COLO829 (cell line): ENCODE measurements around the gene SASH3.
A peak's percentile ranks its signal among the peaks of the same experiment; 100 is the strongest.
"Not testable (repeated sequence)": the region's sequence is repeated elsewhere in the genome, so short reads cannot be mapped to it uniquely, and the experiment has no call there.

Experiments
- DNase-seq: peaks from one replicate; pipeline ENCODE4 v3.0.0; 2012; ENCODE audit warnings: low spot score

The SASH3 gene

DNA sequence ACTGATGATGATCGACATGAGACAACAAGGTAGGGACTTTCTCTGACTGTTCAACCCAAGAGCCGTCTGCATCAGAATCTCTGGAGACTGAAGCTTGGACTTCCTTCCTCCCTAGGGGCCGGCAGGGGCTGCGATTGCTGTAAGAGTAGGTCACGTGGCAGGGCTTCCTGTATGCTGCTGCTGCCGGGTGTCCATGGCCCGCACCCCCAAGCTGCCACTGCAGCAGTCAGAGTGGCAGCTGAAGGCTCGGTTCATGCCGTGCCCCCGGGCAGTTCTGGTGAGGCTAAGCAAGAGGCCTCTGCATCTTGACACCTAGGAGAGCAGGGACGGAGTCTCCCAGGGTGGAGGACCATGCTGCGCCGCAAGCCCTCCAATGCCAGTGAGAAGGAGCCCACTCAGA is at the start of gene SASH3:
TSS of gene SASH3 (plus strand) at position 203 of the 400 bp plus-strand sequence. CDS start at position 352, 149 bp downstream.
- no peak for DNase-seq

DNA sequence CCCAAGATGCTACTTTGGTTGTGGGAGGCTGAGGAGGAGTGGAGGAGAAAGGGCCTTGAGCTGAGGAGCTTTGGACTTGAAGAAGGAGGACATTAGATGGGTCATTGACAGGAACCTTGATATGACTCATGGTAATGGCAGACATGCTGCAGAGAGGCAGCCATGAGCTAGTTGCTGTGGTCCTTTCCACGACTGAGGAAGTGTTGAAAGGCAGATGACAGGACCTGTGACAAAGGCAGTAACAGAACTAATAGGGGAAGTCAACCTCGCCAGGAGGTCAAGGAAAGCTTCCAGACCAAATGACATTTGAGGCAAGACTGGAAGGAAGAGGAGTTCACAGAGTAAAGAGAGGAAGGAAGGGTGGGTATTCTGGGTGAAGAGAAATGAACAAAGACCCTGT is 48.5 kb upstream of the SASH3 start:
- DNase-seq: no peak

DNA sequence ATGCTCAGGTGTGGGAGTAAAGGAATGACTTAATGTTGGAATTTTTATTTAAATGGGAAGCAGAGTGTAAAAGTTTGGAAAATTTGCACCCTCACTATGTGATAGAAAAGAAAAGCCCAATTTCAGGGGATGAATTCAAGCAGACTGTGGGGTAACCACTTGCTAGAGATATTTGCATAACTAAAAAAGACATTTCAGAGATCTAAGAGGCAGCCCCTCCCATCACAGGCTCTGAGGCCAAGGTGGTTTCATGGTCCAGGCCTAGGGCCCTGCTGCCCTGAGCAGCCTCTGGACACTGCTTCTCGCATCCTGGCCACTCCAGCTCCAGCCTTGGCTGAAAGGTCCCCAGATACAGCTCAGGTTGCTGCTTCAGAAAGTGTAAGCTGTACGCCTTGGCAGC is 46.9 kb upstream of the SASH3 start:
- DNase-seq: no peak

DNA sequence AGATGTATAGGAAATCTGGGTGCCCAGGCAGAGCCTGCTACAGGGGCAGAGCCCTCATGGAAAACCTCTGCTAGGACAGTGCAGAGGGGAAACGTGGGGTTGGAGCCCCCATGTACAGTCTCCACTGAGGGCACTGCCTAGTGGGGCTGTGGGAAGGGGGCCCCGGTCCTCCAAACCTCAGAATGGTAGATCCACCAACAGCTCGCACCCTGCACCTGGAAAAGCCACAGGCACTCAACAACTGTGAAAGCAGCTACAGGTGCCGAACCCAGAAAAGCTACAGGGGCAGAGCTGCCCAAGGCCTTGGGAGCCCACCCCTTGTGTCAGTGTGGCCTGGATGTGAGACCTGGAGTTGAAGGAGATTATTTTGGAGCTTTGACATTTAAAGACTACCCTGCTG is 46.4 kb upstream of the SASH3 start:
- no peak for DNase-seq

DNA sequence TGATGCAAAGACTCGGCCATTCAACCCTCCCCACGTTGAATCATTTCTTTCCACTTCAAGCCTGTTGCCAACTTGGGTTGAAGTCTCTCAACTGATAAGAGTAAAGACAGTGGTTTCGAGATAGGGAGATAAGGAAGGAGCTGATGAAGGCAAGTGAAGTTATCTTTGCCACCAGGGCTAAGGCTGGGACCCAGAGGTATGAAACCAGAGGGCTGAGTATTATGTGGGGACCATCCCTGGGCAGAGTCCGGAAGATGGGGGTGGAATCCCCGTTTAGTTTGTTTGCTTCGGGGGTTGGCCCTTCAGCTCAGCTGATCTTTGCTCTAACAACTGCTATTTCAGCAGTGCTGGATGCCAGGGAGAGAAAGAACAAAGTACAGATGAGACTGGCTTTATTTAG is 43.3 kb upstream of the SASH3 start:
- DNase-seq: no peak

DNA sequence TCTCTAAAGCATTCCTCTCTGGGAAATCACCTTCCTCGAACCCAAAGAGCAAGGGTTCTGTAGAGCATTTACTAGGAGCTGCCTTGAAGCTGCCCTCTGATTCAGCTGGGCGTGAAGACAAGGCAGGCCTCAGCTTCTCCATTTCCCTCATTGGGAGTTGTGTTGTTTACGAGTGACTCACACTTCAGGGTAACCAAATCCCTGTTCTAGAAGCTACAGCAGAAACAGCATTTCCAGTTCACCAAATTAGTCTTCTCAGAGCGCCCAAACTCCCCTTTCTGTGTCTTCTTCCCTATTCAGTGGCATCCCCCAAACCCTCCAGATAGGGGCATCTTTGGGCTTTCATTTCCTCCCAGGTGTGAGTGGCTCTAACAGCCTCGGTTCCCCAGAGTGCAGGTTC is 41.8 kb upstream of the SASH3 start:
- DNase-seq: no peak

DNA sequence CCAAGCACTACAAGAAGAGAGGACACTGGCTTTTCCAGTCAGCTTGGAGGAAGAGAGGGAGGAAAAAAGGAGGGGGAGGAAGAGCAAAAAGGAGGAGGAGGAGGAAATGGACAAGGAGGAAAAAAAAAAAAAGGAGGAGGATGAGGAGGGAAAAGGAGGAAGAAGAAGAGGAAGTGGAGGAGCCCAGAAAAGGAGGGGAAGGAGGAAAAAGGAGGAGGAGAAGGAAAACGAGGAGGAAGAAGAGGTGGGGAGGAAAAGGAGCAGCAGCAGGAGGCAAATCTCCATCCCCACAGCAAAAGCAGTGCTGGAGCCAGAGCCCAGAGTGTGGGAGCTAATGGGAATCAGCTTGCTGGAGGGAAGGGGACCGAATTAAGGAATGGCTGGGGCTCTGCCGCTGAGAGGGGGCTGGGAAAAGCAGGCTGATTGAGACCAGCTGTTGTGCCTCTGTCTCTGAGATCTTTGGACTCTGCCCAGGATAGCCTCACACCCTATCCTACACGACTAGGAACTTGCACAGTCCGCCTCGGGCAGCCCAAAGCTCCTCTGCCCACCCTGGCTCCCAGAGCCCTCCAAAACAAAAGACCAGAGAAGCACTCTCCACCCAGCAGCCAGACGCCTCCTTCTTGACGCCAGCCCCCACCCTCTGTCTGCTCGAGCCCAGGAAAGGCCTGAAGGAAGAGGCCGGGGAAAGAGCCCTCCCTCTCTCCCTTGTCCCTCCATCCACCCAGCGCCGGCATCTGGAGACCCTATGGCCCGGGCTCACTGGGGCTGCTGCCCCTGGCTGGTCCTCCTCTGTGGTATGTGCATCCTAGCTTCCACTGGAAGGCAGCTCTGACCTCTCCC is 41.1 kb upstream of the SASH3 start, which contains the start of gene XPNPEP2:
TSS of gene XPNPEP2 (plus strand) at position 514 of the 843 bp plus-strand sequence. CDS start at position 749, 235 bp downstream.
- no peak for DNase-seq

DNA sequence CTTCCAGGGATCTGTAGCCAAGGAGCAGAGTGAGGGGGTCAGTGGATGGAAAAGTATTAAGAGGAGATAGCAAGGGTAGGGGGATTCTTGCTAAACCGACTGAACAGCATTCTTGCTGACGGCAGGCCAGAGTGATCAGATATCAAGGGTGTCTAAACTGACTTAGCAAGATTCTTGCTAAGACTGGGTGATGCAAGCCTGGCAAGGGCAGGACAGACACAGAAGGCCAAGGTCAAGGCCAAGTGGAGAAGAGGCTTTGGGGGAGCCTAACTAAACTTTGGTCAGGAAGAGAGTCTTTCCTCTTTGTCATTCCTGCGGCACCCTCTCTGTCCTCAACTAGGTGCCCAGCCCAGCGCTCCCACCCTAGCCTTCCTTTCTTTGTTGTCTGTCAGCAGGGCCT is 40.2 kb upstream of the SASH3 start:
- DNase-seq: no peak

DNA sequence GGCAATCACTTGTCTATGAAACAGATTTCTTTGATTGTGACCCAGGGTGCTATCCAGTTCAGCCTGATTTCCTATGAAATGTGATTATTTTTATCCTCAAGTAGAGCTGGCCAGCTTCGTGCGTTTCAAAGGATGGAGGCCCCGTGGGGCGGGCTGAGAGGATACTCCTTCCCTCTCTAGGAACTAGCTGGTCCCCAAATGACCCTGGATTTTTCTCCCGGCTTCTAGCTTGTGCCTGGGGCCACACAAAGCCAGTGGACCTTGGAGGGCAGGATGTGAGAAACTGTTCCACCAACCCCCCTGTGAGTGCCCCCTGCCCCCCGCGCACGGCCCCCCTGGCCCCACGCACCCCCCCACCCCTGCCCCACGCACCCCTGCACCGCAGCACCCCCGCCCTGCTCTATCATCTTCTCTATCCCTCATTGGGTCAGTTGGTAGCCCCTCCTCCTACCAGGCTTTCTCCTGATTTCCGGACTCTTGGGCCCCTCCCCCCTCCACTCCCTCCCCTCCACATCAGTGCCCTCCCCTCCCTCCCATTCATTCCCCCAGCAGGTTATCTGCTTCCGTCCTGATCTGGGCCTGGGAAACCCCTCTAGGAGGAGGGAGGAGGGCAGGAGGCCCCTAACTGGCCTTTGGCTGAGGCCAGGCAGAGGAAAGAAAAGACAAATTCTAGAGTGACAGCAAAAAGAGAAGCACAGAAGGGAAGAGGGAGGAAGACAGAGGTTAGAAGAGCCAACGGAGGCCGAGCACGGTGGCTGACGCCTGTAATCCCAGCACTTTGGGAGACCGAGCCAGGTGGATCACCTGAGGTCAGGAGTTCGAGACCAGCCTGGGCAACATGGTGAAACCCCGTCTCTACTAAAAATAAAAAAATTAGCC is 37.6 kb upstream of the SASH3 start:
- DNase-seq: no peak

DNA sequence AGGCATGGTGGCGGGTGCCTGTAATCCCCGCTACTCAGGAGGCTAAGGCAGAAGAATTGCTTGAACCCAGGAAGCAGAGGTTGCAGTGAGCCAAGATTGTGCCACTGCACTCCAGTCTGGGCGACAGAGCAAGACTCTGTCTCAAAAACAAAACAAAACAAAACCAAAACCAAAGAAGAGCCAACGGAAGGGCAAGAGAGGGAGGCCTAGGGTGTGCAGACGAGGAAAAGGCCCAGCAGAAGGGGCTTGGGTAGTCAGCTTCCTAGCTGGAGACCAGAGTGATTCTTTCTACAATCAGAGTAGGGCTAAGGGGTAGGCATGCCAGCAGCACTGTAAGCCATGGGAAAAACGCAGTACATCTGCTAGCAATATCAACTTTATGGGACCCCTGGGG is 37.0 kb upstream of the SASH3 start:
- DNase-seq: not testable (repeated sequence)

DNA sequence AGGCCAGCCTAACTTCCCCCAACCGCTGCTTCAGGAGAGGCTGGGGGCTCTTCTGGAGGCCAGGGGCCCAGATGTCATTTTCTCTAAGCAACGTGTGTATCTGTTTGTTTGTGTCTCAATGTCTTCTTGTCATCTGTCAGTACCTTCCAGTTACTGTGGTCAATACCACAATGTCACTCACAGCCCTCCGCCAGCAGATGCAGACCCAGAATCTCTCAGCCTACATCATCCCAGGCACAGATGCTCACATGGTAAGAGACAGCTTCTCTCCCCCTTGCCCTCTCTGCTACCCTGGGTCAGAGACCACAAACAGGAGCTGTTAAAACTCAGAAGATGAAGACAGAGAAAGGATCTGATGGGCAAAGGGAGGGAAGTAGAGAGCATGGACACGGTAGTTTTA is 35.9 kb upstream of the SASH3 start:
- DNase-seq: no peak

DNA sequence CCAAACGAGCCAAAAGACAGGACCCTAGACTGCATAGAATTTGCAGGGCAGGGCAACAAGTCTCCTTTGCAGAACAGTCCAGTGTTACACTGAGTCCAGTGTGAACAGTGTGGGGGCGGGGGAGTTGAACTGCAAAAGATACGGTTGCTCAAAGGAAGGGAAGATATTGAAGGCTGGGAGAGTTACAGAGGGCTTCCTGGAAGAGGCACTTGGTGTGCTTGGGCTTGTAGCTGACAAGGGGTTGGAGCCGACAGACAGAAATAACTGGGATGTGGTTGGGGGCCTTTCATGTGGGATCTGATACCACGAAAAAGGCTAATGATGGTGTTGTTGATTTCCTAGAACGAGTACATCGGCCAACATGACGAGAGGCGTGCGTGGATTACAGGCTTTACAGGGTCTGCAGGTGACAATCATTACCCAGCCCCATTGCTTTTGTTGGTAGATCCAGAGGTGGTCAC is 34.9 kb upstream of the SASH3 start:
- DNase-seq: no peak

DNA sequence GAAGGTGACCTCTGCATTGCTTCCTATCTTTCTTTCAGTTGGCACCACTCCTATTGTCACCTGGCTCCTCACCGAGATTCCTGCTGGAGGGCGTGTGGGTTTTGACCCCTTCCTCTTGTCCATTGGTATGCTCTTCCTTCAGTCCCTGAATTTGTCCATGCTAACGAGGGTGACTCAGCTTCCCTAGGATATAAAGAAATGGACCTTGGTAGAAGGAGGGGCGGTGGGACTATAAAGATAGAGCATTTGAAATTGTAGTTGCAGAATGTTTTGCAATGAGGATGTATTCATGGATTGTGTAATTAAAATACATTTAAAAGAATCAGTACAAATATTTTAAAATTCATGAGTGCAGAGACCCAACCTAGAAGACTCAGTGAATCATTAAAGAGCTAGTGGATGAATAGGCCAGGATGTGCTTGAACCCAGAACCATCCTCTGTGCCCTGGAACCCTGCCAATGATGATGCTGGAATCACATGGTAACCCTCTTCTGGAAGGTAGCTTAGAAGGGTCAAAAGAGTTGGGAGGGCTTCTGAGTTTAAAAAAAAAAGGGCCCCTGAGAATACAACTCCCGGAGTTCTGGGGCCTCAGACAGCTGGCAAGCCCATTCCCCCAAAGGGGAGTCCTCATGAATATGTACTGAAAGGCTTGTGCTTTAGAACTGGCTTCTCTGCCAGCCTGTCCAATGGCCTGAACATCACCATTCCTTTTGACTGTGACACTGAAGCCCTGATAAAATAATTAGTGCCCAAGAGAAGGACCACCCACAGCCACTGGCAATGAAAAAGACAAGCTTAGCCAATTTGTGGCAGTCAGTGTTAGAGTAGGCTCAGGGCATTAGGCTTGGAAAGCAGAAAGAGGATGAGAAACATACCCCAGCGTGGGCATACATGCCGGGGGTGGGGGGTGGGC is 32.9 kb upstream of the SASH3 start:
- DNase-seq: no peak

DNA sequence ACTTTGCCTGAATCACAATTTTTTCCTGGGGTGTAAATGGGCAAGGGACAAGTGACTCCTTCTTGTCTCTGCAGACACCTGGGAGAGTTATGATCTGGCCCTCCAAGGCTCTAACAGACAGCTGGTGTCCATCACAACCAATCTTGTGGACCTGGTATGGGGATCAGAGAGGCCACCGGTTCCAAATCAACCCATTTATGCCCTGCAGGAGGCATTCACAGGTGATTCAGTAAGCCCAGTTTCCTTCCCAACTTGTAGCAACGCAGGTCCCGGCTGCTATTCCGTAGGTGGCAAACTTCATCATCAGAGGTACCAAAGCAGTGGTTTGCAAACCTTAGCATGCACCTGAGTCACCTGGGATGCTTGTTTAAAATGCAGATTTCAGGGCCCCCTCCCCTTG is 32.2 kb upstream of the SASH3 start:
- no peak for DNase-seq

DNA sequence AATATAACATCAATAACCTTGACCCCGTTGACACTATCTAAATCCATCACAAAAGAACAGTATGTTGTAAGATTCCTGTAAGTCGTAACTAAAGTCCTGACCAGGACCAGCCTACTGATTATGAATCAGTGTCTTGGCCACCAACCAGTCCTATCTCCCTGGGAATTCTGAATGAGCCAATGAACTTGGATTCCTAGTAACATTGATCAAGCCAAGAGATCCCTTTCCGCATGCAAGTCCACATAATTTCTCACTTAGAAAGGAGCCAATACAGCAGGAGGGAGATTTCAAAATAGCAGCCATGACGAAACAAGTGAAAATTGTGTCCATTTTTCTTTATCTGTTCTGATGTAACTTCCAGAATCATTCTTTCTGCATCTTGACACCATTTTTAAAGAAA is 31.4 kb upstream of the SASH3 start:
- DNase-seq: no peak

DNA sequence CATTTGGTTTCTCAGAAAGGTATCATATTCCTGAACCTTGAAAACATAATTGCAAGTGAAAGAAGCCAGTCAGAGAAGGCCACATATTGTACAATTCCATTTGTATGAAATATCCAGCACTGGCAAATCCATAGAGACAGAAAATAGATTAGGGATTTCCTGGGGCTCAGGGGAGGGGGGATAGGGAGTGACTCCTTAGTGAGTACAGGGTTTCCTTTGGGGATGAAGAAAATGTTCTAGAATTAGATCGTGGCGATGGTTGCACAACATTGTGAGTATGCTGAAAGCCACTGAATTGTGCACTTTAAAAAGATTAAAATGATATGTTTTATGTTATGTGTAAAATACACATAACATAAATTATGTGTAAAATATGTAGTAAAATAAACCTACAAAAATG is 30.7 kb upstream of the SASH3 start:
- DNase-seq: no peak

DNA sequence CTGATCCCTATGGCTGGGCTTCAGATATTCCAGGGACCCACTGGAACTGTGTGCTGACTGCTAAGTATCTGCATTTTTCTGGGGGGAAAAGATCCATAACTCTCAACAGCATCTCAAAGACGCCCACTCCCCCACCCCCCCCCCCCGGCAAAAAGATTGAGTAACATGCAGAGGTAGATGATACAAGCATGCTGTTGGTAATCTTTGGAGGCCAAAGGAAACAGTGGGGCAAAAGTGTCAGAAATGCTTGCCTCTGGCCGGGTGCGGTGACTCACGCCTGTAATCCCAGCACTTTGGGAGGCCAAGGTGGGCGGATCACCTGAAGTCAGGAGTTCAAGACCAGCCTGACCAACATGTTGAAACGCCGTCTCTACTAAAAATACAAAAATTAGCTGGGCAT is 28.8 kb upstream of the SASH3 start:
- no peak for DNase-seq

DNA sequence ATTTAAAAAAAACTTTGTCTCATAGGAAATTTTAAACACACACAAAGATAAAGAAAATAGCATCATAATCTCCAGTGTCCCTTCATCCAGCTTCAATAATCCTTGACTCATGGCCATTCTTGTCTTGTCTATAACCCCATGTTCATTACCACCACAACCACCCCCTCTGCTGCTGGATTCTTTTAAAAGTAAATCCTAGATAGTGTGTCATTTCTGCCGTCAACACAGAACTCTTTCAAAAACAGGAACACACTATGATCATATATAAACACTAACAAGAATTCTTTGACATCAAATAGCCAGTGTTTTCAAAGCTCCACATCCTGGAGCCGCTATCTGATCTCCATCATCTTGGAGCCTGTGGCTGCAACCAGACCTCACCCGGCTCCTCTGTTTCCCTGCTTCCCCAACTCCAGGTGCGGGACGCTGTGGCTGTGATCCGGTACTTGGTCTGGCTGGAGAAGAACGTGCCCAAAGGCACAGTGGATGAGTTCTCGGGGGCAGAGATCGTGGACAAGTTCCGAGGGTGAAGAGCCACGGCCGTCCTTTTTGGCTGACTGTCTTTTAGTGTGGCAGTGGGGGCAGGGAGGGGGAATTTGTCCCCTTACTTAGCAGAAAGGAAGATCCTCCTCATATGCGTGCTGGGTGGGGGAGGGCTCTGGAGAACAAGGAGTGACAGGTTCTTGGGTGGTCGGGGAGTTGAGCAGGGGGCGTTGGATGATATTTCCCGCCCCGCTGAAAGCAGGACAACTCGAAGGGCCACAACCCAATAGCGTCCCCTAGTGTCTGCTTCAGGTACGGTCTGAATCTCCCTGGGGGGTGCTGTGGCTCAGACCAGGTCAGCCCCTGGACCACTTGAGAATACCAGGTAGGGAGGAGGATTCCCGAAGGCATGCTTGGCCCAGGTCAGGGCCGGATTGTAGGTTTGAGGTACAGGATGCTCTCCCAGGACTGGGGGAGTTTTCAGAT is 25.4 kb upstream of the SASH3 start:
- no peak for DNase-seq

DNA sequence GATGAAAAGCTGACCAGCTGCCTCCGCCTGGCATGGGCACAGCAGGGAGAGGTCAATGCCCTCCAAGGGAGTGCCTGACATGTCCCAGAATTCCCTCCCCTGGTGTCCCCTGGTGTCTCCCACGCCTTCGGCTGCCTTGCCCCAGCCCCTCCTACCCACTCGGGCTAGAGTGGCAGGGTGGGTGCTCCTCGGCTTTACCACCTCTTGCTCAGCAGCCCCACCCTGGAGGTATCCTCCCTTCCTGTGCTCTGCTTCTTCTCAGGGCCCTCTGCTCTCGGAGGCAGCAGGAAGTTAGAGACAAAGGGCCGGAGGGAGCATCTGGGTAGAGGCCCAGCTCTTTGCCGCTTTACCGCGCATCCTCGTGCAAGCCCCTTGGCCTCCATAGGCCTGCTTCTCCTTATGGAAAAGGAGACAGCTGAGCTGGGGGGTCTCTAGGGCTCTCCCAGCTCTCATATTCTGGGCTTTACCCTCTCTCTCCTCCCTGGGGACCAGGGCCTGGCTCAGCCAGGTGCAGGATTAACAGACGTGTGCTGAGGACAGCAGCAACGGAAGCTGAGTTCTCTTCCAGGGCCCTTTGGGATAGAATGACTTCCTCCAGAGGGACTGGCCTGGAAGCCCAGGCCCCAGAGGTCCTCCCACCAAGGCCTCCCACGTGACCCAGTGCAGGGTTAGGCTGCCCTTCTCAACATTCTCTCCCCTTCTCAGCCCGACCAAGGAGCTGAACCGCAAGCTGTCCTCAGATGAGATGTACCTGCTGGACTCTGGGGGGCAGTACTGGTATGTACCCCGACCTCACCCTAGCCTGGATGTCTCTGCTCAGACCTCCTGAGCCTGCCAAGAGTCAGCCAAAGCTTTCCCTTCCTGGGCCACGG is 23.7 kb upstream of the SASH3 start:
- no peak for DNase-seq

DNA sequence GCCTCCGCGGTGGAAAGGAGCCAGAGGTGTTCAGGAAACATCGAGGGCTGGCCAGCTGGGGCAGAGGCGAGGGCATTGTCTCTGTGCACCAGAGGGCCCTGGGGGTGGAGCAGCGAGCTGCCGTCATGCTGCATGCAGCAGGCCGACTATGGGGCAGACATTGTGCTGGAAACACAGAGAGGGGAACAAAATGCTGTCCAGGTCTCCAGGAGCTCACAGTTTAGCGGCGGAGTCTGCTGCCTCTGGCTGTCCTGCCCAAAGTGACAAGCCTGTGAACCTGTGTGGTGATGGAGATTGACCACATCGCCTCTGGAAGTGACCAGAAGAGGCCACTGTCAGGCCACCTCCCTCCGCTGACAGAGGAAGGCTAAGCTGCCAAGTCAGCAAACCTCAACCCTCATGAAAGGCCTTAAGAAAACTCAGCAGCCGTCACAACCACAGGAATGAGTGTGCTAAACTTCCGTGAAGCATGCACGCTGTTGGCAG is 20.1 kb upstream of the SASH3 start:
- DNase-seq: peak; percentile 23
